Panc1 (cell line): ENCODE data around the gene NPTX2. TPM values are rescaled to one million over a fixed set of nuclear protein-coding genes. Genes with fewer than 3 reads are reported as not detected.

Experiments used
- ATAC-seq: fragments of 200-7000 bp; cut with Tn5 transposase; 2 replicates; pipeline ENCODE4 v1.9.1; 2020; ENCODE audit warnings: mild to moderate bottlenecking, moderate library complexity
- BruUV-seq: library from RNA; stranded (reverse); fragments of 400-500 nt; replicated peaks from 2 replicates; lab custom pipeline; 2021; lab: Mats Ljungman, UMichigan
- CTCF ChIA-PET: fragments of 300-600 bp; sonication (Branson Sonifier 250); formaldehyde crosslinking; loops from one replicate; lab custom pipeline; 2022; ENCODE audit warnings: antibody characterized with exemption; lab: Charles Lee
- POLR2A ChIA-PET: fragments of 300-600 bp; sonication (Branson Sonifier 250); formaldehyde crosslinking; loops from one replicate; lab custom pipeline; 2022; ENCODE audit warnings: antibody characterized with exemption; lab: Charles Lee
- DNase-seq: peaks from one replicate; pipeline ENCODE4 v3.0.0-alpha.2; 2010; ENCODE audit warnings: low read depth, low spot score
- H3K27ac ChIP-seq: 2 replicates; pipeline ENCODE4 v1.5.1; 2011; ENCODE audit warnings: mild to moderate bottlenecking, low read length, inconsistent platforms
- H3K27me3 ChIP-seq: fragments of 200-500 bp; sonication (Bioruptor generic); 2 replicates; pipeline ENCODE4 v1.6.0; 2014; ENCODE audit warnings: low read length, inconsistent platforms; ENCODE audit not compliant: control insufficient read depth, insufficient read depth
- H3K36me3 ChIP-seq: fragments of 200-500 bp; sonication (Bioruptor generic); 2 replicates; pipeline ENCODE4 v1.5.1; 2014; ENCODE audit warnings: inconsistent platforms, mild to moderate bottlenecking, low read length, moderate library complexity; ENCODE audit not compliant: control insufficient read depth, insufficient read depth
- H3K4me1 ChIP-seq: 2 replicates; pipeline ENCODE4 v1.5.1; 2011; ENCODE audit warnings: inconsistent platforms, mild to moderate bottlenecking, low read length, moderate library complexity; ENCODE audit not compliant: control insufficient read depth, insufficient read depth
- H3K4me3 ChIP-seq, 2 experiments: 2 replicates each; pipeline ENCODE4 v1.5.1; 2011 to 2012; ENCODE audit warnings: low read depth in 2 of 2, low read length in 2 of 2, mild to moderate bottlenecking in 2 of 2, inconsistent platforms in 1 of 2, moderate library complexity in 1 of 2
- H3K9me3 ChIP-seq: fragments of 200-500 bp; sonication (Bioruptor generic); 2 replicates; pipeline ENCODE4 v1.5.1; 2014; ENCODE audit warnings: low read depth, mild to moderate bottlenecking, inconsistent platforms, low read length, moderate library complexity; ENCODE audit not compliant: control insufficient read depth, insufficient read depth
- CTCF ChIP-seq: fragments of 450-650 bp; IDR thresholded peaks from 2 replicates; pipeline ENCODE4 v1.5.1; 2017; ENCODE audit warnings: mild to moderate bottlenecking
- POLR2AphosphoS5 ChIP-seq: IDR thresholded peaks from 2 replicates; pipeline ENCODE4 v1.6.1; 2012; ENCODE audit warnings: mild to moderate bottlenecking, low read depth, low read length, moderate library complexity
- REST ChIP-seq, 2 experiments: IDR thresholded peaks; 2 replicates each; pipeline ENCODE4 v1.6.1; 2011 to 2012; ENCODE audit warnings: low read depth in 2 of 2, control low read depth in 1 of 2, low read length in 1 of 2, mild to moderate bottlenecking in 1 of 2, moderate library complexity in 1 of 2; ENCODE audit not compliant: insufficient read depth in 1 of 2
- SIN3A ChIP-seq: IDR thresholded peaks from 2 replicates; pipeline ENCODE4 v1.6.1; 2012; ENCODE audit warnings: low read depth, mild to moderate bottlenecking, low read length, moderate library complexity, borderline replicate concordance; ENCODE audit not compliant: insufficient read depth
- TCF7L2 ChIP-seq: IDR thresholded peaks from 2 replicates; pipeline ENCODE4 v1.6.1; 2011; ENCODE audit warnings: mild to moderate bottlenecking, low read depth, low read length, inconsistent platforms
- in situ Hi-C: cut with HindIII; loops from 2 replicates; pipeline ENCODE4 v1.10.0; 2016; ENCODE audit warnings: low sequenced_read_pairs, low pct_unique_long_range_greater_than_20kb
- intact Hi-C: fragments of 100-400 bp; cut with micrococcal nuclease; formaldehyde crosslinking; loops from one replicate; pipeline ENCODE4 v1.10.0; 2022; ENCODE audit not compliant: unreplicated experiment
- total RNA-seq: library from RNA; stranded (reverse); gene quantifications from one replicate; pipeline ENCODE4 v1.2.1, GENCODE V29; 2021; ENCODE audit not compliant: unreplicated experiment

The NPTX2 gene
- total RNA-seq, 1 experiment from 2014 or later, result 0.15 TPM

GRCh38 chr7:98653601-98654310, 36.7 kb downstream of the NPTX2 start:
- ATAC-seq (no peak), DNase-seq (no peak)
- Histone ChIP-seq H3K36me3 (no peaks in the 10 kb centered on the region), H3K27me3 (peaks cover 8% of the 10 kb centered on the region; the same call in 1 of the 2 replicates), H3K4me1 (no peaks in the 10 kb centered on the region), H3K9me3 (no peaks in the 10 kb centered on the region), H3K27ac (no peak overlapping the region), H3K4me3 (no peak overlapping the region)
- TF ChIP-seq REST (IDR thresholded peaks at IDR 0.05; ENCODE audit: insufficient read depth in 1 of 2, low read depth in 2 of 2, low read length in 1 of 2) (no peak), POLR2AphosphoS5 (no peak), CTCF (no peak), TCF7L2 (no peak), SIN3A (no peak)
- no TSS peak for BruUV-seq
- ChIA-PET POLR2A (no interaction called here), CTCF (no interaction called here)
- in situ Hi-C loops (no loop called here), intact Hi-C loops (no loop called here)

- in situ Hi-C loops, result no loop called here
- ChIA-PET CTCF (no interaction called here), POLR2A (no interaction called here)
- Histone ChIP-seq H3K4me3 (no peak overlapping the region), H3K27me3 (peaks cover 5% of the 10 kb centered on the region; the same call in 1 of the 2 replicates), H3K36me3 (no peaks in the 10 kb centered on the region), H3K27ac (no peak overlapping the region), H3K4me1 (no peaks in the 10 kb centered on the region), H3K9me3 (no peaks in the 10 kb centered on the region)
- no peak for ATAC-seq
- no TSS peak for BruUV-seq
- TF ChIP-seq SIN3A, result no peak
- TF ChIP-seq POLR2AphosphoS5, result no peak
- TF ChIP-seq CTCF, result no peak
- TF ChIP-seq REST (IDR thresholded peaks at IDR 0.05; ENCODE audit: insufficient read depth in 1 of 2, low read depth in 2 of 2, low read length in 1 of 2), result no peak
- TF ChIP-seq TCF7L2, result no peak
- DNase-seq, result no peak
- intact Hi-C loops, result no loop called here
These were observed 37.6 kb downstream of the NPTX2 start for GRCh38 chr7:98654524-98655272.
